H1 (cell line): ENCODE measurements around the gene RPRML. TPM values are rescaled to one million over a fixed set of nuclear protein-coding genes. Genes with fewer than 3 reads are reported as not detected.

ENCODE experiments used
- CTCF ChIA-PET: fragments of 300-600 bp; sonication (Branson Sonifier 250); formaldehyde crosslinking; loops from one replicate; lab custom pipeline; 2021; ENCODE audit not compliant: partially characterized antibody; lab: Charles Lee
- POLR2A ChIA-PET: fragments of 300-600 bp; sonication (Branson Sonifier 250); formaldehyde crosslinking; loops from one replicate; lab custom pipeline; 2021; ENCODE audit warnings: inconsistent platforms; ENCODE audit not compliant: partially characterized antibody; lab: Charles Lee
- DNase-seq, 2 experiments: peaks; one replicate each; pipeline versions ENCODE4 v3.0.0 to v3.0.0-alpha.2; 2010 to 2022; ENCODE audit warnings: low spot score in 2 of 2, low read depth in 1 of 2, mixed read lengths in 1 of 2
- FAIRE-seq: peaks from 2 replicates; lab custom pipeline; 2011; peaks lifted over from hg19 to GRCh38; lab: Jason Lieb, UNC
- H2AFZ ChIP-seq: 2 replicates; pipeline ENCODE4 v1.8.1; 2012; ENCODE audit warnings: low read length, inconsistent platforms
- H2AK5ac ChIP-seq: 2 replicates; pipeline ENCODE4 v1.6.1; 2013; ENCODE audit warnings: low read depth, low read length
- H2BK120ac ChIP-seq: replicated peaks from 2 replicates; pipeline ENCODE3; 2013; ENCODE audit warnings: low read depth, low read length, inconsistent platforms
- H2BK12ac ChIP-seq: 2 replicates; pipeline ENCODE4 v1.6.1; 2013; ENCODE audit warnings: low read depth, low read length
- H2BK15ac ChIP-seq: 2 replicates; pipeline ENCODE4 v1.6.1; 2013; ENCODE audit warnings: low read length
- H2BK20ac ChIP-seq: 2 replicates; pipeline ENCODE4 v1.6.1; 2013; ENCODE audit warnings: low read length
- H2BK5ac ChIP-seq: 2 replicates; pipeline ENCODE4 v1.6.1; 2013; ENCODE audit warnings: low read depth, low read length
- H3K14ac ChIP-seq: 2 replicates; pipeline ENCODE4 v1.6.1; 2013; ENCODE audit warnings: inconsistent platforms; ENCODE audit not compliant: insufficient read length
- H3K18ac ChIP-seq: 2 replicates; pipeline ENCODE4 v1.6.1; 2013; ENCODE audit warnings: low read length; ENCODE audit errors: extremely low read depth
- H3K23ac ChIP-seq: 2 replicates; pipeline ENCODE4 v1.6.1; 2013; ENCODE audit warnings: inconsistent platforms; ENCODE audit not compliant: insufficient read length
- H3K23me2 ChIP-seq: 2 replicates; pipeline ENCODE4 v1.6.1; 2013; ENCODE audit warnings: low read depth, low read length
- H3K27ac ChIP-seq: 2 replicates; pipeline ENCODE4 v1.6.1; 2011; ENCODE audit warnings: low read depth, low read length, inconsistent platforms
- H3K27me3 ChIP-seq, 4 experiments: replicated peaks in 1 of 4; 1 replicate in 1 of 4; 2 replicates in 3 of 4; pipeline versions ENCODE4 v1.6.1 to v1.8.1; 2011 to 2013; ENCODE audit warnings: low read length in 3 of 4, mild to moderate bottlenecking in 3 of 4, inconsistent platforms in 2 of 4, mixed read lengths in 2 of 4, moderate library complexity in 1 of 4; ENCODE audit not compliant: control insufficient read depth in 3 of 4, insufficient read depth in 3 of 4; ENCODE audit errors: extremely low read depth in 1 of 4
- H3K36me3 ChIP-seq, 4 experiments: 2 replicates each; pipeline versions ENCODE4 v1.6.1 to v1.8.1; 2011 to 2013; ENCODE audit warnings: mild to moderate bottlenecking in 4 of 4, low read length in 3 of 4, moderate library complexity in 2 of 4, control low read depth in 1 of 4, inconsistent platforms in 1 of 4; ENCODE audit not compliant: insufficient read depth in 4 of 4, control insufficient read depth in 2 of 4
- H3K4ac ChIP-seq: replicated peaks from 2 replicates; pipeline ENCODE3; 2013; ENCODE audit warnings: low read length, low read depth, mixed read lengths, inconsistent platforms; ENCODE audit not compliant: insufficient read length
- H3K4me1 ChIP-seq, 4 experiments: replicated peaks in 1 of 4; 1 replicate in 1 of 4; 2 replicates in 3 of 4; pipeline versions ENCODE4 v1.6.1 to v1.8.1; 2011 to 2013; ENCODE audit warnings: low read length in 3 of 4, inconsistent platforms in 2 of 4, mixed read lengths in 1 of 4; ENCODE audit not compliant: insufficient read depth in 4 of 4, control insufficient read depth in 3 of 4
- H3K4me2 ChIP-seq, 2 experiments: 2 replicates each; pipeline versions ENCODE4 v1.6.1 to v1.8.1; 2011 to 2013; ENCODE audit warnings: low read depth in 2 of 2, low read length in 2 of 2, control low read depth in 1 of 2, inconsistent platforms in 1 of 2, mild to moderate bottlenecking in 1 of 2; ENCODE audit not compliant: insufficient read depth in 1 of 2
- H3K4me3 ChIP-seq, 4 experiments: fragments of 200-600, 300-600 bp in 1 of 4; sonication (generic), shearing (Covaris generic), sonication (Bioruptor Twin) in 1 of 4; 2 replicates each; pipeline versions ENCODE4 v1.5.1 to v1.8.1; 2011 to 2016; ENCODE audit warnings: low read length in 4 of 4, low read depth in 3 of 4, control low read depth in 2 of 4, inconsistent platforms in 2 of 4, mild to moderate bottlenecking in 2 of 4, mixed read lengths in 1 of 4, moderate library complexity in 1 of 4; ENCODE audit not compliant: insufficient read depth in 2 of 4; ENCODE audit errors: extremely low read depth in 1 of 4
- H3K56ac ChIP-seq: replicated peaks from 2 replicates; pipeline ENCODE3; 2013; ENCODE audit warnings: low read depth, mild to moderate bottlenecking, mixed read lengths, low read length, inconsistent platforms; ENCODE audit not compliant: insufficient read length
- H3K79me1 ChIP-seq: 2 replicates; pipeline ENCODE4 v1.6.1; 2013; ENCODE audit warnings: low read depth, low read length, control low read depth
- H3K79me2 ChIP-seq, 2 experiments: 2 replicates each; pipeline versions ENCODE4 v1.6.1 to v1.8.1; 2012 to 2013; ENCODE audit warnings: low read length in 2 of 2, mild to moderate bottlenecking in 2 of 2, inconsistent platforms in 1 of 2; ENCODE audit not compliant: insufficient read depth in 2 of 2, control insufficient read depth in 1 of 2
- H3K9ac ChIP-seq, 4 experiments: replicated peaks in 1 of 4; 1 replicate in 1 of 4; 2 replicates in 3 of 4; pipeline versions ENCODE4 v1.6.1 to v1.8.1; 2011 to 2013; ENCODE audit warnings: low read depth in 3 of 4, low read length in 3 of 4, control low read depth in 2 of 4, mild to moderate bottlenecking in 2 of 4, moderate library complexity in 2 of 4, inconsistent platforms in 1 of 4; ENCODE audit errors: extremely low read depth in 1 of 4
- H3K9me3 ChIP-seq, 2 experiments: 2 replicates each; pipeline versions ENCODE4 v1.6.1 to v1.8.1; 2012 to 2013; ENCODE audit warnings: mild to moderate bottlenecking in 2 of 2, moderate library complexity in 2 of 2, control low read depth in 1 of 2, inconsistent platforms in 1 of 2, low read depth in 1 of 2, low read length in 1 of 2, mixed read lengths in 1 of 2; ENCODE audit not compliant: insufficient read depth in 2 of 2
- H4K20me1 ChIP-seq, 2 experiments: replicated peaks in 1 of 2; 2 replicates each; pipeline versions ENCODE3 to v1.8.1; 2011 to 2013; ENCODE audit warnings: inconsistent platforms in 2 of 2, low read length in 2 of 2, mild to moderate bottlenecking in 1 of 2; ENCODE audit not compliant: insufficient read depth in 2 of 2, control insufficient read depth in 1 of 2
- H4K5ac ChIP-seq: 2 replicates; pipeline ENCODE4 v1.6.1; 2013; ENCODE audit warnings: low read length, low read depth, mixed read lengths, inconsistent platforms; ENCODE audit not compliant: insufficient read length
- H4K8ac ChIP-seq: 2 replicates; pipeline ENCODE4 v1.8.0; 2013; ENCODE audit warnings: mild to moderate bottlenecking, moderate library complexity, low read length, inconsistent platforms; ENCODE audit not compliant: insufficient read depth; ENCODE audit errors: extremely low read depth
- H4K91ac ChIP-seq: replicated peaks from 2 replicates; pipeline ENCODE3; 2013; ENCODE audit warnings: low read length, mixed read lengths, inconsistent platforms; ENCODE audit not compliant: insufficient read length
- BACH1 ChIP-seq: IDR thresholded peaks from 2 replicates; pipeline ENCODE4 v1.6.1; 2012; ENCODE audit warnings: low read length, improper control_type of control experiment
- CHD2 ChIP-seq: IDR thresholded peaks from 2 replicates; pipeline ENCODE4 v1.6.1; 2012; ENCODE audit warnings: low read length, improper control_type of control experiment
- GTF2F1 ChIP-seq: IDR thresholded peaks from 2 replicates; pipeline ENCODE4 v1.6.1; 2012; ENCODE audit warnings: low read depth, low read length, improper control_type of control experiment, borderline replicate concordance
- POLR2AphosphoS5 ChIP-seq: IDR thresholded peaks from 2 replicates; pipeline ENCODE4 v1.6.1; 2011; ENCODE audit warnings: low read depth, low read length
- POU5F1 ChIP-seq: IDR thresholded peaks from 2 replicates; pipeline ENCODE4 v1.6.1; 2011; ENCODE audit warnings: low read depth, mild to moderate bottlenecking, low read length, moderate library complexity
- RAD21 ChIP-seq, 2 experiments: IDR thresholded peaks in 1 of 2; conservative IDR thresholded peaks in 1 of 2; 2 replicates each; pipeline ENCODE4 v1.6.1; 2011; ENCODE audit warnings: low read depth in 2 of 2, low read length in 2 of 2, improper control_type of control experiment in 1 of 2, inconsistent platforms in 1 of 2, mild to moderate bottlenecking in 1 of 2, moderate library complexity in 1 of 2
- RNF2 ChIP-seq: fragments of 200-900, 300-1000 bp; sonication (generic); IDR thresholded peaks from 2 replicates; pipeline ENCODE4 v1.7.1; 2016; ENCODE audit warnings: borderline replicate concordance, low read depth, mild to moderate bottlenecking, antibody characterized with exemption, low read length; ENCODE audit not compliant: poor library complexity, severe bottlenecking; ENCODE audit errors: missing control alignments
- SUZ12 ChIP-seq: fragments of 200-600 bp; sonication (generic); IDR thresholded peaks from 2 replicates; pipeline ENCODE4 v1.6.1; 2012; ENCODE audit warnings: mild to moderate bottlenecking, inconsistent platforms, low read length, moderate library complexity, mixed read lengths
- TAF1 ChIP-seq: IDR thresholded peaks from 2 replicates; pipeline ENCODE4 v1.6.1; 2011; ENCODE audit warnings: mild to moderate bottlenecking, low read depth, low read length
- TAF7 ChIP-seq: optimal IDR thresholded peaks from 2 replicates; pipeline ENCODE3; 2011; ENCODE audit warnings: low read depth, mild to moderate bottlenecking, inconsistent platforms, low read length, moderate library complexity, borderline replicate concordance
- WGBS, 2 experiments: shearing (Covaris generic) in 1 of 2; methylation state at CpG; one replicate each; pipeline versions ENCODE4 v1.1.6 to v1.1.7; 2013 to 2015; ENCODE audit warnings: low lambda C conversion rate in 2 of 2, mixed read lengths in 2 of 2, inconsistent platforms in 1 of 2, low coverage in 1 of 2, missing lambda C conversion rate in 1 of 2; ENCODE audit not compliant: insufficient replicate concordance in 2 of 2, insufficient coverage in 1 of 2, insufficient read length in 1 of 2; ENCODE audit errors: extremely low coverage in 1 of 2, missing lambda C conversion rate in 1 of 2; 5-methylcytosine and 5-hydroxymethylcytosine counted together
- polyA plus RNA-seq, 7 experiments: library from polyadenylated mRNA; depleted of rRNA in 3 of 7; stranded (reverse) in 5 of 7; unstranded in 2 of 7; fragments of >200 nt in 5 of 7; fragments of 200-250 nt in 2 of 7; gene quantifications; 1 replicate in 5 of 7; 2 replicates in 1 of 7; 4 replicates in 1 of 7; pipeline versions ENCODE4 v1.2.1 to v1.2.3, GENCODE V29; 2011 to 2013; ENCODE audit warnings: missing spikeins in 2 of 7, mixed read lengths in 2 of 7
- total RNA-seq: library from RNA; stranded (reverse); fragmentation: NEBNext Ultra II Directional; extraction: Animal tissue kit (Norgen Biotek cat#: 25700); gene quantifications from 2 replicates; pipeline ENCODE4 v1.2.1, GENCODE V29; 2021
- TF ChIP-seq, protein P1 (sequence below): IDR thresholded peaks from 2 replicates; pipeline ENCODE4 v1.6.1; 2012; ENCODE audit warnings: inconsistent platforms

RPRML gene
- total and polyA plus RNA-seq, 2 of the 8 experiments (the other 6 are each of a cell fraction or from before 2014, with no cell fraction given) = 3.5 to 5.5 TPM

DNA sequence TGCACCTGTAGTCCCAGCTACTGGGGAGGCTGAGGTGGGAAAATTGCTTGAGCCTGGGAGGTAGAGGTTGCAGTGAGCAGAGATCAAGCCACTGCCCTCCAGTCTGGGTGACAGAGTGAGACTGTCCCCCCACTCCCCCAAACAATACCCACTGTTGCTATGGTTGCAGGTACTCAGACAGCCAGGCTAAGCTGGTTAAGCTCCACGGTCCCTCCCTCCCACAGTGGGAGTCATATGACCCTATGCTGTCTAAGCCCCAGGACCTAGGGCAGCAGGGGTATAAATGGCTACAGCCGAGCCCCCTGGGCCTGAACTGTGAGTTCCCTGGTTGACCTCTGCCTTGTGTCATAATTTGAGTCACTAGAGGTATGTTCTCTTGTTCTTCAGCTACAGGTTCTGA lies 15.9 kb upstream of the RPRML start:
- 82% methylated on average over 2 of the region's 2 CpGs; no CpG with 5 or more reads in 1 of the 2 experiments for WGBS, 2 experiments
- H3K27me3 ChIP-seq = no peaks in the 10 kb centered on the region
- no peaks in the 10 kb centered on the region for H3K36me3 ChIP-seq
- H4K20me1 ChIP-seq = no peaks in the 10 kb centered on the region
- H3K4me2 ChIP-seq = no peak overlapping the region
- no peak overlapping the region for H3K4me3 ChIP-seq
- H2AK5ac ChIP-seq = no peak overlapping the region
- no peaks in the 10 kb centered on the region for H3K4me1 ChIP-seq
- no peak overlapping the region for H3K9ac ChIP-seq
- no peak overlapping the region for H3K4ac ChIP-seq
- no peak overlapping the region for H2AFZ ChIP-seq
- DNase-seq (no peak), FAIRE-seq (no peak)
- H4K5ac ChIP-seq = no peak overlapping the region
- H2BK12ac ChIP-seq = no peak overlapping the region
- no peak overlapping the region for H4K91ac ChIP-seq
- H3K27ac ChIP-seq = no peak overlapping the region
- no peak overlapping the region for H4K8ac ChIP-seq
- no peaks in the 10 kb centered on the region for H3K79me2 ChIP-seq
- POLR2A ChIA-PET = interaction anchor here (0.8 to 1.6 kb wide), 2 partner anchors 18 to 51 kb away, joined by 3 to 4 read pairs; no protein-coding TSS in a partner anchor
- no peak overlapping the region for H3K14ac ChIP-seq
- no peaks in the 10 kb centered on the region for H3K79me1 ChIP-seq
- no peak overlapping the region for H2BK5ac ChIP-seq
- CTCF ChIA-PET = interaction anchor here (0.7 to 10.0 kb wide), 7 partner anchors 8 to 190 kb away, joined by 3 to 154 read pairs (median 3); no protein-coding TSS in a partner anchor
- no peaks in the 10 kb centered on the region for H3K9me3 ChIP-seq
- H3K23me2 ChIP-seq = no peaks in the 10 kb centered on the region
- H2BK20ac ChIP-seq = no peak overlapping the region
- no peak overlapping the region for H2BK15ac ChIP-seq
- no peak overlapping the region for H2BK120ac ChIP-seq
- no peak overlapping the region for H3K18ac ChIP-seq
- no peak for TF ChIP-seq RAD21 (IDR thresholded peaks at IDR 0.05 in 1 of 2, conservative IDR thresholded peaks at IDR 0.05 in 1 of 2; ENCODE audit: low read depth in 2 of 2, low read length in 2 of 2)
- no peak for TF ChIP-seq POU5F1
- TF ChIP-seq RNF2 = no peak
- no peak for TF ChIP-seq GTF2F1
- TF ChIP-seq BACH1 = no peak
- no peak for TF ChIP-seq TAF1
- TF ChIP-seq TAF7 = no peak
- no peak for TF ChIP-seq SUZ12
- TF ChIP-seq POLR2AphosphoS5 = no peak
- TF ChIP-seq CHD2 = no peak
- TF ChIP-seq, protein P1, sequence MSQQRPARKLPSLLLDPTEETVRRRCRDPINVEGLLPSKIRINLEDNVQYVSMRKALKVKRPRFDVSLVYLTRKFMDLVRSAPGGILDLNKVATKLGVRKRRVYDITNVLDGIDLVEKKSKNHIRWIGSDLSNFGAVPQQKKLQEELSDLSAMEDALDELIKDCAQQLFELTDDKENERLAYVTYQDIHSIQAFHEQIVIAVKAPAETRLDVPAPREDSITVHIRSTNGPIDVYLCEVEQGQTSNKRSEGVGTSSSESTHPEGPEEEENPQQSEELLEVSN = no peak
- no peak overlapping the region for H3K23ac ChIP-seq
- no peak overlapping the region for H3K56ac ChIP-seq
